ENCODE measurements around the gene ST8SIA3.

The ST8SIA3 gene, protein sequence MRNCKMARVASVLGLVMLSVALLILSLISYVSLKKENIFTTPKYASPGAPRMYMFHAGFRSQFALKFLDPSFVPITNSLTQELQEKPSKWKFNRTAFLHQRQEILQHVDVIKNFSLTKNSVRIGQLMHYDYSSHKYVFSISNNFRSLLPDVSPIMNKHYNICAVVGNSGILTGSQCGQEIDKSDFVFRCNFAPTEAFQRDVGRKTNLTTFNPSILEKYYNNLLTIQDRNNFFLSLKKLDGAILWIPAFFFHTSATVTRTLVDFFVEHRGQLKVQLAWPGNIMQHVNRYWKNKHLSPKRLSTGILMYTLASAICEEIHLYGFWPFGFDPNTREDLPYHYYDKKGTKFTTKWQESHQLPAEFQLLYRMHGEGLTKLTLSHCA

DNA sequence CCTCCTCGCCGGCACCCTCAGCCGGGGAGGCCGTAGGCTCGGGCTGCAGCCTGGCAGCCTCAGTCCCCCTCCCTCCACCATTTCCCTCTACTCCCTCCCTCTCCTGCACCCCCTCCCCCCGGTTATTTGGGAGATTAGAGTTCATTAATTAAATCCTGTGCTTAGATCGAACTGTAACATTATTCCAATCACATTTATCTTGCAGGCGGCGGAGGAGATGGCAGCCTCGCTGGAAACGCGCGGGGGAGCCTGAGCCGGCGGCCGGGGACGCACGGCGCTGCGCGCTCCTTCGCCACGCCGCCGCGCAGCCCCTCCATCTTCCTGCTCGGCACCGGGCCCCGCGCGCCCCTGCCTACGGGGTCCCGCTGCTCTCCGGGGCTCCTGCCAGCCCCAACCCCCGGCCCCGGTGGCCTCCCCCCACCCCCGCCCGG lies at the start of gene ST8SIA3:
Gene ST8SIA3 (plus strand): TSS at position 287 of the 431 bp plus-strand sequence. CDS start 290 bp downstream, outside the sequence.
- no peak for DNase-seq (ENCODE audit: low read depth)

DNA sequence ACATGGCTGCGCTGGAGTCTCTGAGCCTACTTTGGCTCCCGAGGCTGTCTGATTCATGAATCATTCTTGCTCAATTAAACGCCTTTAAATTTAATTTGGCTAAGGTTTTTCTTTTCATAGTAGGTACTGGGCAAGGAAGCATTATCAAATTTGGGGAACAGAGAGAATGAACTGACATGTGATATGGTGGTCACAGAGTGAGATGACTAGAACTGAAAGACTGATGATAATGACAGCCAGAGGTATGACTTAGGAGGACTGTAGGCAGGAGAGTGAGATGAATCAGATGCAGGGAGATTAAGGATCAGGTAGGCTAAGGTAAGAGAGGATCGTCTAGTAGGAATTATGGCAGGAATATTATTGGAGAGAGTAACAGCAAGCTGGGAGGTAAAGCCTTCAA lies 40.9 kb upstream of the ST8SIA3 start:
- no peak for DNase-seq (ENCODE audit: low read depth)

DNA sequence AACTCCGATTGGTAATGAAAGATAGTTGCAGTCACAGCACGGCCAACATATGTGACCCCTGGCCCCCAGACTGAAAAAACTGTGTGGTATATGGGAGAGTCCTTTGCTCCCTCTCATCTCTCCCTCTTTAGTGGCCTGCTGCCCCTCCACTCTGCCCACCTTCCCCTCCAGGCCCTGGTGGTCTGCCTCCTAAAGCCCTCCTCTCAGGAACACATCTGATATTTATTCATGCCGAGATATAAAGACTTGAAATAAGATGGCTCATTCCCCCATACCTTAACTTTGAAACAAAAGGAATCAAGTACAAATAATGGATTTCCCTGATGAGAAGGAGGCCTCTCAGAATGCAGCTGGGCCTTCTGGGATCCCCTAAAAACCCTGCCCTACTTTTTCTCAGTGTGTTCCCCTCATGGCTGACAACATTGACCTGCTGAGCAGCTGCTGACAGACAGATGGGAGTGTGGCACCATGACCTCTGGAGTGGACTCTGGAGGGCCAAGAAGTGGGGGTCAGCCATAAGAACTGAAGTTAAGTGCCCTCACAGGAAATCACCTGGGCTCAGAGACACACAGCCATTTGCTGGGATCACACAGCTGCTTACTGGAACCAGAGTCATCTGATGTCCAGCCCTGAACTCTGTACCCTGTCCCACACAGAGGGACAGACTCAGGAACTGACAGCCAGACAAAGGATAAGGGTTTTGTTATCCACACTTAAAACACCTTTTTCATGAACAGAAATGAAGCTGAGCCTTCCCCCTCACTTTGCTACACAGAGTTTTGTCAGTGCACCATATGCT lies 39.8 kb upstream of the ST8SIA3 start:
- no peak for DNase-seq (ENCODE audit: low read depth)

DNA sequence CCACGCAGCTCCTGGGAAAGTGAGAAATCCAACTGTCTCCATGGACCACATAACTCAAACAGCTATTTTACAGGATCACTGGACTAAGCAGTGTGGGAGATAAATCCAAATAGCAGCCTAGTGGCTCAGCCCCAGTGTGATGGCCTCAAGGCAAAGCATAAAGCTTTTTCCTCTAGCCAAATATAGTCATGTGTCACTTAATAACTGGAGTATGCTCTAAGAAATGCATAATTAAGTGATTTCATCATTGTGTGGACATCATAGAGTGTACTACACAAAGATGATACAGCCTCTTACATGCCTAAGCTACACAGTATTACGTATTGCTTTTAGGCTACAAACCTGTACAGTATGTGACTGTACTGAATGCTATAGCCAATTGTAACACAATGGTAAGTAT lies 31.8 kb upstream of the ST8SIA3 start:
- DNase-seq (ENCODE audit: low read depth), result no peak

DNA sequence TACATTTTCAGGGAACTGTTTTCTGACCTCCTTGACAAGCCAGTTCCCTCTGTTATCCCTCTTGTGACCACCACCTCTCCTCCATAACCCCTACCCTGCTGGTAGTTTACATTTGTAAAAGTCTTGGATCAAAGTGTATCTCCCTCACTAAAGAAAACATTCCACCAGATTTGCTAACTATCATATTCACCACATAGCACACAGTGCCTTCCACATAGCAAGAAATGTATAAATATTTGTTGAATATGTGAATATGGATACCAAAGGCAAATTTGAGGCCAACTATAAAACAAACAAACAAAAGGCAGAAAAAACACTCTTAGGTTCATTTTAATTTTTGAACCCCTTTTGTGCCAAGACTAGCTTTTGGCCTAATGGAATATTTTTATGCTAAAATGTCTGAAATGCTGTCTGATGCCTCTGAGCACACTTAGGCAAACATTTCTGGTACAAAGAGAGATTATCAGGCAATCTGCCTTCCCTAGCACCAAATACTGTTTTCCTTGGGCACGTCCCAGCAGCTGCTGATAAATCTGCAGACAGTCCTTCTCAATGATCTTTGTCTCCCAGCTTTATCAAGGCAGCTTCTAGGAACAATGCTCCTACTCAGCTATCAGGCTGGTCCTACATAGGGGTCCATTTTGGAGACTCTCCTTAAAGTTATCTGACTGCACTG lies 26.7 kb upstream of the ST8SIA3 start:
- no peak for DNase-seq (ENCODE audit: low read depth)

DNA sequence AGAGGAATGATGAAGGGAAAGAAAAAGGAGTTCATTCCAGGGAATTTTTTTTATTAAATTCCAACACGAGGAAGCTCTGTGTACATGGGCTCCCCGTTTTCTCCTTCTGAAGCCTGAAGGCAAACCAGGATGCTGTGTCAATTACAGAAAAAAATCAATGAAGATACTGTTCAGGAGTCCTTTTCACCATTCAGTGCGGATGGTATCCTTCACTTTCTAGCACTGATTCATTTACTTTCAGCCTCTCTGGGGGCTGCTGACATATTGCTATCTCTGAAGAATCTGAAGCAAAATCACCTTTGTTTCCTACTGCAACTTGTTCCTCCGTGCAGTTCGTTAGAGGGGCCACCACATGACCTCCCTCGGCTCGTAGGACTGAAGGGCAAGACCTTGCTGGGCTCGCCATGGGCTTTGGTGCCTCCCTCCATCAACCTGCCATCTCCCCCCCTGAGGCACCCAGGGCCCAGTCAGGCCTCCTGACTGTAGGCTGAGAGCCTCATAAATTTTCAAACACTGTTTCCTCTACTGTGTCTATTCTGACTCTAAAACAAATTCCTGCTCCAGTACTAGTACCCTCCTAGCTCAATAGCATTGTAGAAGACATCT lies 25.5 kb upstream of the ST8SIA3 start:
- no peak for DNase-seq (ENCODE audit: low read depth)

DNA sequence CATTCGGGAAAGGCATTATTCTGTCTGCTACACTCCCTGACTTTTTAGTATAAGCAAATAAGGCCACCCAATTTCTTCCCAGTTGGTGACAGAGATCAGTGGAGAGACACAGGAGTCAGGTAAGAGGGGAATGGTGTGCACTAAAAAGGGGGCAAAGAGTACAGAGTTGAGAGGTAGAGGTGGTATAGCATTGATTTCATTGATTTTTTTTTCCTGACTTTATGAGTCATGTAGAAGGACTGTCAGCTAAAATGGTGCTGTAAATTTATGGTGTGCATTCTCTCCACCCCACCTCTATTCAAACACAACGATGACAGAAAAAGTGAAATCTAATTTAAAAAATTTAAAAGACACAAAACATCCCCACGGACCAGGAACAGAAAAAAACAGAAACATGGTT lies 23.7 kb upstream of the ST8SIA3 start:
- no peak for DNase-seq (ENCODE audit: low read depth)

DNA sequence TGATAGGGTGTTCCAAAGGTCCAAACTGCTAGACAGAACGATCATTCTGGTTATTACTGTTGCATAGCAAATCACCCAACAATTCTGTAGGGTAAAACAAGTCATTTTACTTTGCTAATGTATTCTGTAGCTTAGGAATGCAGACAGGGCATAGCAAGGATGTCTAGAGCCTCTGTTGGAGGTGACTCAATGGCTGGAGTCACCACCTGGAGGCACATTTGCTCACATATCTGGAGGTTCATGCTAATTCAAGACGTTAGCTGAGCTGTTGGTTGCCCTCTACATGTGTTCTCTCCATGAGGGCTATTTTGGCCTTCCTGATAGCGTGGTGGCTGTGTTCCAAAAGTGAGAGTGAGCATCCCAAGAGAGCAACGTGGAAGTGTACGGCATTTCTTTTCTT lies 22.5 kb upstream of the ST8SIA3 start:
- DNase-seq (ENCODE audit: low read depth), result no peak

DNA sequence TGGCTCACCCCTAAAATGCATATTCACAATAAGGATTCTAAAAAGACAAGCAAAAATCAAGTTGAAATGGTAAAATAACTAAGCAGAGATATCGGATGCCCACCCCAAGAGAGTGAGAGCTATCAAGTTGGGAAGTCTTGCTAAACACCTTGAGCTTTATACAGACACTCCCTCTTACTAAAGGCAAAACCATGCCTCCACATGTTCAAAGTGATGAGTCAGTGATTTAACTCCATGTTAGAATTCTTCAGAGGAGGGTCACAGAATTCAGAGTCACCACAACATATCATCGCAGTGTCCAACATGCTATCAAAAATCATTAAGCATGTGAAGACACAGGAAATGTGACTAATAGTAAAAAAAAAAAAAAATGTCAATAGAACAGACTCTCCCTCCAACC lies 20.6 kb upstream of the ST8SIA3 start:
- DNase-seq (ENCODE audit: low read depth), result no peak

DNA sequence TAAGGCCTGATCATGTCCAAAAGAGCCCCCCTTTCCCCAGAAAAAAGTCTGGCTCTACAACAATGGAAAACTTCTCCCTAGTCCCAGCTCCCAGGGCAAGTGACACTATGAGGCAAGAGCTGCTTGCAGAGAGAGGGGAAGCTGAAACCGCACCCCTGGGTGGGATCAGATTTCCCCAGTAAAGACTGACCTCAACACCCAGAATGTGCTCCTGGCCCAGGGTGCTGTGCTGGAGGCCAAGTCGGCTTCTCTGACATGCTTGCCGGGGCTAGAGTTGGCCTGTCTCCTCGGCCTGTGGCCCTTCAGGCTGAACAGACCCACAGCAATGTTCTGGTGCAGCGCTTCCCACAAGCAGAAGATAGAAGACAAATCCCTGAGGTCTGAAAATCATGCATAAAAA lies 18.4 kb upstream of the ST8SIA3 start:
- no peak for DNase-seq (ENCODE audit: low read depth)

DNA sequence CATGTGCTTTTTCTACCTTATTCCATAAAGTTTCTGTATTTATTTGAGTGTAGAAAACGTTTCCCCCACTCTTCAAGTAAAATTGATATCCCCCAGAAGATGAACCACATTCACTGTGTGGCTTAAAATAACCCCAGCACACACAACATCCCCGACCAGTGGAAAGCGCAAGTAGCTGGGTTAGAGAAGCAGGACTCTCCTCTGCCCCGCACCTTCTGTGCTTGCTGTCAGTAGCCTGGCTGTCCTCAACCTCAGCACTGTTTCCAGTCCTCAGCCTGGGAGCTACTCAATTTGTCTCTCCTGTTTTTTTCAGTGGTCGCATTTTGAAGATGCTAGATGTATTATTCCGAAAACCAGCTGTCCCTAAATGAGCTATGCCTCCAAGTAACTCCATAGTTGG lies 18.0 kb upstream of the ST8SIA3 start:
- DNase-seq (ENCODE audit: low read depth), result no peak

DNA sequence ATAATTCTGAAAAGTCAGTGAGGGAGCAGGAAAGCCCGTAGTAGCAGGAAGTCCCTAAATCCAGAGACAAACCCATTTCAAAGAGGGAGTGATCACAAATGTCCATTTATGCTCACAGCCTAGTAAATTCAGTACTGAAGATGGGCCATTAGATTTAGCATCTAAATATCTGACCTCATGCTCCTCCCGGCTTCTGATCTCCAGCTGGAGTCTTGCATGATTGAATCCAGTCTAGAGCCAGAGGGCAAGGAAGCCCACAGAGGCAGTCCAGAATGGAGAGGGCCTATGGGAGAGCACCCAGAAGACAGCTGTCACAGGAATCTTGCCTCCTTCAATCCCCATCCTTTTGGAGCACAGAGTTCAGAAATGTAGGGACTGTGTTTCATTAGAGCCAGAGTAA lies 16.0 kb upstream of the ST8SIA3 start:
- no peak for DNase-seq (ENCODE audit: low read depth)

DNA sequence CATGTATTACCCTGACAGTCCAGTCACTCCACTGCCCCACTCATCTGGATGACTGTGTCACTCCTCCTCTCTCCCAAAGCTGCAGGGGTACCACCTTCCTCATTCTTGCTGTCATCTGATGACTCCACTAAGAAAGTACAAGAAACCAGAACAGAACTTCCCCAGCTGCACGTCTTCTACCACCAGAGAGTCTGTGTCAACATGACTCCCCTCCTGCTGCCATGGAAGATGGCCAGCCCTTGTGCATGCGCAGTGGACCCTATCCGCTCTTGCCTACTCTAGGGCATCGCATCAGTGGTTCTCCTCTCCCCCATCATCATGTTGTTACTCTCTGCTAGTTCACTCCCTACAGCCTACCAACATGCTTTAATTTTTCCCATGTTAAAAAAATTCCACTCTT lies 14.5 kb upstream of the ST8SIA3 start:
- no peak for DNase-seq (ENCODE audit: low read depth)

DNA sequence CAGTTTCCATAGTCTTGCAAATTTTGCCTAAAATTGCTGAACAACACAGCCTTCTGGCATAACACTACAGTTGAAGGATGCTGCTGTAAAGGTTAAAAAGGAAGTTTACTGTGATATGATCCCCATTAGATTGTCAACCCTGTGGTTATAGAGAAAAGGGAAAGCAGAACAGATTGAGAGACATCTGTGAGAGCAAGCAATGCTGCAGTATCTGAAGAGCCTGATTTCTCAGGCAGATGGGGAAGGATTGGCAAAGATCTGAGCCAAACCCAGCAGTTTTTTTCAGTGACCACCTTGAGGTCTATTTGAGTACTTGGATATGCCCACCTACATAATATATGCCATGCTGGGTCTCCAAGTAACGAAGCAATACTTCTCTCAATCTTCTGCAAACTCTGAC lies 8.5 kb upstream of the ST8SIA3 start:
- no peak for DNase-seq (ENCODE audit: low read depth)

DNA sequence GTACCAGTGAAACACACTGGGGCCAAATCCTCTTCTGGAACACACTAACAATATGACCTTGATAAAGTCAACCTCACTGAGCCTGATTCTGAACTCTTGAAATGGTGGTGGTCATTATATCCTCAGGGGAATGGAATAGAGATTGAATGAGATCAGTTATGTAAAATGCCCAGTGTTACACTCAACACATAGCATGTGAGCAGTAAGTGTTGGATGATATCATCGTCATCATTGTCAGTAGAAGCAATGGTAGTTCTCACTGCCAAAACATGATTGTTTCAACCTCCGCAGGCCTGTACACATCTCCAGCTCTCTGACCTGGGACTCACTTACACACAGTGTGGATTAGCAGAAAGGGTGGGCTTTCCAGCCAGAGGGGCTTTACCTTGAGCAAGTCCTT lies 5.5 kb upstream of the ST8SIA3 start:
- DNase-seq (ENCODE audit: low read depth), result no peak

DNA sequence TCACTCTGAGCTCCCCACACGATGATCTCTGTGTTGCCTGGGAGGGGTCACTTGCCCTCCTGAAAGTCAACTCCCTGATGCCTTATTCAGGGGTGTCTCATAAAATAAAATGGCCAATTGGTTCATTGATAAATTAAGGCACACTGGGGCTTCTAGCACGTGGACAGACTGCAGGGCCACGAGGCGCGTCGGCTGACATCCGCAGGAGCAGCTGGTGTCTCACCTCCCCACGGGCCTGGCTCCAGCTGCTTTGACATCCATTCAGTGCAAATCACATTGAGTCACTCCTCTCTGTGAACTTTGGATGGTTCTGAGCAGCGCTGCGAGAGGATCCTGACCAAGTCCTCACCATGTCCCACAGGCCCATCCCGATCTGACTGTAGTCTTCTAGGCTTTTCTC lies 4.6 kb upstream of the ST8SIA3 start:
- DNase-seq (ENCODE audit: low read depth), result no peak

DNA sequence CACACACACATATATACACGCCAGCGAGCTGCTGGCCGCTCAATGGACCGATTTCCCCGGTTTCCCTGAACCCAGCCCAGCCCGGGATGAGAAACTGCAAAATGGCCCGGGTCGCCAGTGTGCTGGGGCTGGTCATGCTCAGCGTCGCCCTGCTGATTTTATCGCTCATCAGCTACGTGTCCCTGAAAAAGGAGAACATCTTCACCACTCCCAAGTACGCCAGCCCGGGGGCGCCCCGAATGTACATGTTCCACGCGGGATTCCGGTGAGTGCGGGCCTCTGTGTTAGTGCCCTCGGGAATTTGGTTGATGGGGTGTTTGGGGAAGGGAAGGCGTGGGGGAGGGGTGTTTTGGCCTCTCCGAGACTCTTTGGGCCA lies 392 bp downstream of the ST8SIA3 start:
- DNase-seq (ENCODE audit: low read depth), result no peak

DNA sequence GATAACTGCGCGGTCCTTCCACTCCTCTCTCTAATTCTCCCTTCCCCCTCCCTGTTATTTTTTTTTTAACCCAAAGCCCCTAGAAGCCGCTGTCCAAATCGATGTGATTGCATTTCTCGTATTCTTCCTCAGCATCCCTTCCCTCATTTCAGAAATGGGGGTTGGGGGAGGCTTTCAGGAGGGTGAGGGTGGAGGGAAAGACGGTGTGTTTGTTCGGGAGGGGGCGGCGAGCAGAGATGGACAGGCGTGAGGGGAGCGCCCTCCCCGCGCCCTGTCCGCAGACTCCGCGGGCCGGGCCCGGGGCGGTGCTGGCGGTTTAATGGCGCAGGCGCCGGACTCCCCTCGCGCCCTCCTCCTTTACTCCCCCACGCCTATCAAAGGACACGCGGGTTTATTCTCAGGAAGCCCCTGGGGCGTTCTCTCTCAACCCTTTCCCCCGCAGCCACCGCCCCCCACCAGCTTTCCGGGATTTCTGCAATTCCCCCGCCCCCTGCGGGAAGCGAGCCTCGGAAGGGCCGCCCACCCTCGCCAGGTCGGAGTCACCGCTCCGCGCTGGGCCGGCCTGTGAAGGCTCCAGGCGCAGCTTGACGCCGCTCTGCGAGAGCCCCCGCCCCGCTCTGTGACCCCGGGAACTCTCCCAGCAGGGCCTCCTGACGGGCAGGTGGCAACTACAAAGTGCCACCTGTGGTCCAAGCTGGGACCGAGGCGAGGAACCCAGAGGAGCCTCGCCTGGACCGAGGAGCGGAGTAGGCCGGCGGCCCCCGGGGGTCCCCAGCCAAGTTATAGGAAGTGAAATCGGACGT lies 981 bp downstream of the ST8SIA3 start:
- DNase-seq (ENCODE audit: low read depth), result no peak

DNA sequence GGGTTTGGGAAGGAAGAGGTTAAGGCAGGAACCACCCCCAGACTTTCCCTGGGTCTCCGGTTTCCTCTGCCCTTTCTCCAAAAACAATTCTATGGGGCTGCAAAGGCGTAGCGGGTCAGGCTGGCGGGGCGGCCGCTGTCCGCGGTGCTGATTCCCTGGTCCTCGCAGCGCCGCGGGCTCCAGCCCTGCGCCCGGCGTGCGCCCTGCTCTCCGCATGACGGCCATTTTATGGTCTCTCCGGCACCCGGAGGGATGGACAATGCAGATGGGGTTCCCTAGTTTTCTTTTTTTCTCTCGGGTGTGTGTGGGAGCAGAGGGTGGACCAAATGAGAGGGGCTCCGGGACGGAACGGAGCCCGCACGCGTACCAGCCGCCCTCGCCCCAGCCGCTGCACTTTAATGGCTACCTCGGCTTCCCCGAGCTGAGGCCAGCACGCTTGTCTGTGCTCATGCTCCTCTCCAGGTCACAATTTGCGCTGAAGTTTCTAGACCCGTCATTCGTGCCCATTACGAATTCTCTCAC lies 1.6 kb downstream of the ST8SIA3 start:
- DNase-seq (ENCODE audit: low read depth), result no peak

DNA sequence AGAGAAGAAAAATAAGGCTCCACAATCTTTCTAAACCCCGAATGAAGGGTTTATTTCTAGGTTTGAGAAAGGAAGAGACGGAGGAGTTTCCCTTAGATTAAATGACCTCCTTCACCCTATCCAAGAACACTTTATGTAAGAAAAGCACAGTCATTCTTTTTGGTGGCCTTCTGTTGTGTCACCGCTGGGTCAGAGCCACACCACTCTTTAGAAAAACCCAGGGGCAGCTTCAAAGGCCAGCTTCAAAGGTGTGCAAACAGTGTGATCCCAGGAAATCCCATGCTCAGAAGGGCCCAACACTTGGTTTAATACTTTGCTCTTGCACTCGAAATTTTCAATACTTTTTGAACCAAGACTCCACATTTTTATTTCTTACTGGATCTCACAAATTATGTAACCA lies 7.1 kb downstream of the ST8SIA3 start:
- DNase-seq (ENCODE audit: low read depth), result no peak

DNA sequence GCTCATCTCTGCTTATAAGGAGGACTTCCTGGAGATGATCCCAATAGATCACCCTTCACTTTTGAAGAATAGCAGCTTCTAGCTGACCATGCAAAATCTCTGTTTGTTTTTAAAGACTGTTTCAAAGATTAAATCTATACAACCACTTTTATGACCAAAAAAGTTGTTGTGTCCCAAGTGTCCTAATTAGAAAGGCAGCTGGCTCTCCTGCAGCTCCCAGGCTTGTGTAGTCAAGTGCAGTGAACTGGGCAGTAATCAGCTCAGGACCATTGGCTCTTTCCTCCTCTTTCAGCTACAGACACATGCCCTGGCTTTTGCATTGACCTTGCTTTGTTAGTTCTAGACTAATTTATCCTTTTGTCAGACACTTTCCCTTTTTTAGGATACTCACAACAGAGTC lies 10.4 kb downstream of the ST8SIA3 start:
- no peak for DNase-seq (ENCODE audit: low read depth)

DNA sequence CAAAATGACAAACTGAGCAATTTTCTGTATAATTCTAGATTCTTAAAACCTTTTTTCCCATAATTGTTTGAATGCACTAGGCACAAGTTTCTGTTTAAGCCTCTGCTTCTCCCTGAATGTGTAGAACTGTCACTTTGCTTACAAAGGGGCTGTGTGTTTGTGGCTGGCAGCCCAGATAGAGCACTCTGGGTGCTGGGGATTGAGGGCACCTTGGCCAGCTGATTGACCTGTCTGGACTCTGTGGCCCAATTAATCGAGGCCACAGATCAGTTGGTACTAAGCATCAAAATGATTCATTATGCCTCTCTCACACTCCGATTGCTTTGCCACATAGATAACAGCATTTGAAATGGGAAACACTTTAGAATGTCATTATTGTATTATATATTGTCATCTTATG lies 12.1 kb downstream of the ST8SIA3 start:
- DNase-seq (ENCODE audit: low read depth), result no peak
